Lower leg skin (tissue), 3 donors: Measurements from ENCODE around the gene TRAF2.

Source experiments
- CTCF ChIP-seq, 3 donors: fragments of 450-650 bp; IDR thresholded peaks; one replicate each; pipeline ENCODE4 v1.5.1; 2016; ENCODE audit warnings: antibody characterized with exemption in 3 of 3, mild to moderate bottlenecking in 3 of 3, moderate library complexity in 2 of 3
- POLR2A ChIP-seq, 2 donors: fragments of 450-650 bp; IDR thresholded peaks; one replicate each; pipeline ENCODE4 v1.6.1; 2016 to 2017; ENCODE audit warnings: antibody characterized with exemption in 2 of 2, mild to moderate bottlenecking in 1 of 2, moderate library complexity in 1 of 2

GRCh38 chr9:136901516-136902258, 15.4 kb downstream of the TRAF2 start:
- TF ChIP-seq CTCF (IDR thresholded peaks at IDR 0.05): no peak
- TF ChIP-seq POLR2A (IDR thresholded peaks at IDR 0.05): no peak
